Endodermal cell (in vitro differentiated cells): ENCODE measurements around the gene PDE3A. TPM values are rescaled to one million over a fixed set of nuclear protein-coding genes. Genes with fewer than 3 reads are reported as not detected.

Experiments
- DNase-seq: peaks from one replicate; pipeline ENCODE4 v3.0.0-alpha.2; 2017
- H3K27ac ChIP-seq: 2 replicates; pipeline ENCODE4 v1.5.1; 2013; ENCODE audit warnings: mild to moderate bottlenecking, low read depth, low read length, moderate library complexity
- H3K27me3 ChIP-seq: 2 replicates; pipeline ENCODE4 v1.6.1; 2013; ENCODE audit warnings: mild to moderate bottlenecking, low read length, moderate library complexity; ENCODE audit not compliant: insufficient read depth, control insufficient read depth, poor library complexity, severe bottlenecking
- H3K36me3 ChIP-seq: 2 replicates; pipeline ENCODE4 v1.7.0; 2013; ENCODE audit warnings: mild to moderate bottlenecking, low read length, moderate library complexity; ENCODE audit not compliant: control insufficient read depth, insufficient read depth
- H3K4me1 ChIP-seq: one replicate; pipeline ENCODE4 v1.7.0; 2013; ENCODE audit warnings: low read length; ENCODE audit not compliant: control insufficient read depth, insufficient read depth
- H3K4me3 ChIP-seq: 2 replicates; pipeline ENCODE4 v1.5.1; 2013; ENCODE audit warnings: mild to moderate bottlenecking, low read length, moderate library complexity
- H3K9ac ChIP-seq: 2 replicates; pipeline ENCODE4 v1.6.1; 2013; ENCODE audit warnings: mild to moderate bottlenecking, low read length, moderate library complexity; ENCODE audit not compliant: poor library complexity, severe bottlenecking; ENCODE audit errors: extremely low read depth
- H3K9me3 ChIP-seq: 2 replicates; pipeline ENCODE4 v1.6.1; 2013; ENCODE audit warnings: mild to moderate bottlenecking, low read length, moderate library complexity; ENCODE audit not compliant: control insufficient read depth
- H3K27ac Mint-ChIP-seq: 2 replicates; pipeline ENCODE4 v1.8.0; 2020; ENCODE audit warnings: mixed read lengths
- H3K27me3 Mint-ChIP-seq: 2 replicates; pipeline ENCODE4 v1.8.0; 2021; ENCODE audit warnings: mild to moderate bottlenecking, mixed read lengths; ENCODE audit not compliant: insufficient read depth
- H3K36me3 Mint-ChIP-seq: 2 replicates; pipeline ENCODE4 v1.8.0; 2020; ENCODE audit warnings: low read depth, mixed read lengths
- H3K4me1 Mint-ChIP-seq: 2 replicates; pipeline ENCODE4 v1.8.0; 2020; ENCODE audit warnings: mixed read lengths
- H3K4me3 Mint-ChIP-seq: 2 replicates; pipeline ENCODE4 v1.8.0; 2020; ENCODE audit warnings: mild to moderate bottlenecking, moderate library complexity, mixed read lengths
- H3K9me3 Mint-ChIP-seq: 2 replicates; pipeline ENCODE4 v1.8.0; 2020; ENCODE audit warnings: mild to moderate bottlenecking, mixed read lengths
- WGBS, 2 experiments: methylation state at CpG; one replicate each; pipeline versions ENCODE4 v1.1.5 to v1.1.7; 2013; ENCODE audit warnings: missing lambda C conversion rate in 2 of 2, mixed read lengths in 1 of 2; ENCODE audit not compliant: insufficient coverage in 1 of 2, insufficient read length in 1 of 2; 5-methylcytosine and 5-hydroxymethylcytosine counted together
- total RNA-seq, 2 donors: library from RNA; stranded (reverse); fragmentation: NEBNext Ultra II Directional in 1 of 2; extraction: Animal tissue kit (Norgen Biotek cat#: 25700) in 1 of 2; gene quantifications; 2 replicates in 1 of 2; 3 replicates in 1 of 2; pipeline ENCODE4 v1.2.1, GENCODE V29; 2021
- TF ChIP-seq, protein P1 (sequence below): fragments of 200-600 bp; sonication (generic); conservative IDR thresholded peaks from 2 replicates; pipeline ENCODE4 v1.5.0; 2021; ENCODE audit warnings: antibody characterized with exemption, mild to moderate bottlenecking

The PDE3A gene
- total RNA-seq, 2 donors from 2014 or later: 0.62 to 1.8 TPM

DNA sequence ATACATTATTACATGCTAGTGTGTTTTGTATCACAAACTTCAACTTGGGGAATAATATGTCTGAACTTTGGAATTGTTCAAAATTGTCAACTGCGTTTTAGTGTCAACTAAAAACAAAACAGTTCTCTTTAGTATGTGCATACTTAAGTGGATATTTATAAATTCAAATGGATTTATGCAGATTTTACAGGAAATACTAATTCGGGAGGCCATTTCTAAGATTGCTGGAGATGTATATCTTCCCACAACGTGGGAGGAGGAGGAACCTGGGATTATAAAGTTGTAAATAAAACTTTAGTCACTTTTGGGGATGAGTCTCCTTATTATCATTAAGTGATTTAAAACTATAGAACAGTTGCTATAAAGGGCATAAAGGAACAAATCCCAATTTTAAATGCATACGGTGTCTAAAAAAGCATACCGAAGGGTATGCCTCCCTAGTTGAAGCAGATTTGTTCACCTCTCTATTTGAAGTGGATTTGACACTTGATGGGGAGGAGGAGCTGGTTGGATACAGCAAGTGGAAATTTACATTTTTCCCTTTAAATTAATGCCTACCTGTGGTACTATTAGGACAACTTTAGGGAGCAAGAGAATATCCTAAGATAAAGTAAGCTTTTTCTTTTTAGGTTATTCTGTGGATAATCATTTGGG, 2.7 kb downstream of the PDE3A start:
- Histone ChIP-seq H3K27me3 (peaks cover 46% of the 10 kb centered on the region), H3K9ac (no peak overlapping the region), H3K4me3 (no peak overlapping the region), H3K36me3 (no peaks in the 10 kb centered on the region), H3K9me3 (no peaks in the 10 kb centered on the region), H3K4me1 (no peaks in the 10 kb centered on the region), H3K27ac (no peak overlapping the region)
- TF ChIP-seq, protein P1, sequence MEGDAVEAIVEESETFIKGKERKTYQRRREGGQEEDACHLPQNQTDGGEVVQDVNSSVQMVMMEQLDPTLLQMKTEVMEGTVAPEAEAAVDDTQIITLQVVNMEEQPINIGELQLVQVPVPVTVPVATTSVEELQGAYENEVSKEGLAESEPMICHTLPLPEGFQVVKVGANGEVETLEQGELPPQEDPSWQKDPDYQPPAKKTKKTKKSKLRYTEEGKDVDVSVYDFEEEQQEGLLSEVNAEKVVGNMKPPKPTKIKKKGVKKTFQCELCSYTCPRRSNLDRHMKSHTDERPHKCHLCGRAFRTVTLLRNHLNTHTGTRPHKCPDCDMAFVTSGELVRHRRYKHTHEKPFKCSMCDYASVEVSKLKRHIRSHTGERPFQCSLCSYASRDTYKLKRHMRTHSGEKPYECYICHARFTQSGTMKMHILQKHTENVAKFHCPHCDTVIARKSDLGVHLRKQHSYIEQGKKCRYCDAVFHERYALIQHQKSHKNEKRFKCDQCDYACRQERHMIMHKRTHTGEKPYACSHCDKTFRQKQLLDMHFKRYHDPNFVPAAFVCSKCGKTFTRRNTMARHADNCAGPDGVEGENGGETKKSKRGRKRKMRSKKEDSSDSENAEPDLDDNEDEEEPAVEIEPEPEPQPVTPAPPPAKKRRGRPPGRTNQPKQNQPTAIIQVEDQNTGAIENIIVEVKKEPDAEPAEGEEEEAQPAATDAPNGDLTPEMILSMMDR: no peak
- H3K36me3 Mint-ChIP-seq: no peaks in the 10 kb centered on the region
- no peak for DNase-seq
- 56 to 62% methylated on average over 3 to 5 of the region's 5 CpGs for WGBS, 2 experiments
- no peak overlapping the region for H3K27ac Mint-ChIP-seq
- H3K9me3 Mint-ChIP-seq: no peaks in the 10 kb centered on the region
- H3K4me3 Mint-ChIP-seq: no peak overlapping the region
- H3K27me3 Mint-ChIP-seq: peaks cover 47% of the 10 kb centered on the region
- peaks cover 7% of the 10 kb centered on the region for H3K4me1 Mint-ChIP-seq

DNA sequence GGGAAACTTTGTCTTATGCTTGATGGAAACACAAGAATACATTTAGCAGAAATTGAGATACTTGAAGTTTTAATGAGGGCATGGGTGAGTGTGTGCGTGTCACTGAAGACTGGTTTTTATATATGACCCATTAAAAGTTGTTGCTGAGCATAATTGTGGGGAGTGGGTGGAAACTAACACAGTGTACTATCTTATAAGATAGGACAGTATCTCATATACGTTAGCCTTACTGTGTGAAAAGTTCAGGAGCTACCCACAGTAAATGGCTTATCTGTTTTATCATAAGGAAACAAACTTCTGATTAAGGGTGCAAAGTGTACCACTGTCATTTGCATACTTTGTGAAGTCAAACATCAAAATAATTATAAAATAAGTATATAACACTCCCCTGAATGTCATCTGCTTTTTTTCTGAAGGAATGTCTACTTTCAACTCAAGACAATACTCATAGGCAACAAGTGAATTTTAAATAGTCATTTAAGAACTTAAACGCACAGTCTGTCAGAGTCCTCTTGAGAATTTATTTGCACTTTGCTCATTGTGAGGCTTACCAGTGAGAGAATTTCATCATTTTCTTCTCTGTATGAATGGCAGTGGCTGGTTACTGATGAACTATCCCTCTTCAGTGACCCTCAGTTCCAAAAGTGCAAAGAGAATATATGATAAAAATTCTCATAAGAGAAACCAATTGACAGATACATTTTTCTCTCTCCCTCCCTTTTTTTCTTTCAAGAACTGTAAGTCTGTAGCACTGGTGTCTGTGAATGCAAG, 4.2 kb downstream of the PDE3A start:
- 85 to 89% methylated on average over 2 to 3 of the region's 3 CpGs for WGBS, 2 experiments
- peaks cover 7% of the 10 kb centered on the region for H3K4me1 Mint-ChIP-seq
- no peaks in the 10 kb centered on the region for H3K9me3 ChIP-seq
- H3K4me1 ChIP-seq: no peaks in the 10 kb centered on the region
- no peak overlapping the region for H3K27ac ChIP-seq
- no peak overlapping the region for H3K9ac ChIP-seq
- no peak for DNase-seq
- no peaks in the 10 kb centered on the region for H3K9me3 Mint-ChIP-seq
- no peak overlapping the region for H3K27ac Mint-ChIP-seq
- no peak overlapping the region for H3K4me3 ChIP-seq
- H3K27me3 ChIP-seq: peaks cover 31% of the 10 kb centered on the region
- peaks cover 33% of the 10 kb centered on the region for H3K27me3 Mint-ChIP-seq
- H3K36me3 ChIP-seq: no peaks in the 10 kb centered on the region
- H3K36me3 Mint-ChIP-seq: no peaks in the 10 kb centered on the region
- H3K4me3 Mint-ChIP-seq: no peak overlapping the region
- TF ChIP-seq, protein P1: no peak

DNA sequence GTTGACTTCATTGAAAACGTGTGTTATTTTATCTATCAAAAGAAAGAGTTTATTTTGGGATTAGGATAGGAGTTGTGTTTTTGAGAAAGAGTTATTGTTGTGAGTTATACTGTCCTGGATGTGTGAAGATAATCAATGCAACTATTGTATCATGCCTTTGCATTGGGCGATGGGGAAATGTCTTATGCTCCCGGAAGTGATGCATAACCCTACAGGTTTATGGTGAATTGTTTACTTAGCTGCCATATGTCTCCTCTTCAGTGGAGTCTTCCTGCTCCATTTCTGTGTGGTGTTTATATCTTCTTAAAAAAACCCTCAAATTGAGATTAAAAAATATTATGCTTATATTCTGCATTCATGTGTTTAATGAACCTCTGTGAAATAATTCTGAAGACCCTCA, 6.5 kb downstream of the PDE3A start:
- Mint-ChIP-seq H3K4me1 (peaks cover 4% of the 10 kb centered on the region), H3K9me3 (no peaks in the 10 kb centered on the region), H3K36me3 (no peaks in the 10 kb centered on the region), H3K4me3 (no peak overlapping the region), H3K27ac (no peak overlapping the region), H3K27me3 (peaks cover 26% of the 10 kb centered on the region)
- 67 to 100% methylated on average over 1 to 3 of the region's 3 CpGs for WGBS, 2 experiments
- H3K27ac ChIP-seq: no peak overlapping the region
- H3K4me1 ChIP-seq: no peaks in the 10 kb centered on the region
- no peak overlapping the region for H3K9ac ChIP-seq
- no peaks in the 10 kb centered on the region for H3K9me3 ChIP-seq
- no peaks in the 10 kb centered on the region for H3K36me3 ChIP-seq
- TF ChIP-seq, protein P1: no peak
- H3K27me3 ChIP-seq: peaks cover 24% of the 10 kb centered on the region
- no peak for DNase-seq
- no peak overlapping the region for H3K4me3 ChIP-seq
